ENCODE measurements around the gene FASTKD3.
A peak's percentile ranks its signal among the peaks of the same experiment; 100 is the strongest.

Gene FASTKD3

DNA sequence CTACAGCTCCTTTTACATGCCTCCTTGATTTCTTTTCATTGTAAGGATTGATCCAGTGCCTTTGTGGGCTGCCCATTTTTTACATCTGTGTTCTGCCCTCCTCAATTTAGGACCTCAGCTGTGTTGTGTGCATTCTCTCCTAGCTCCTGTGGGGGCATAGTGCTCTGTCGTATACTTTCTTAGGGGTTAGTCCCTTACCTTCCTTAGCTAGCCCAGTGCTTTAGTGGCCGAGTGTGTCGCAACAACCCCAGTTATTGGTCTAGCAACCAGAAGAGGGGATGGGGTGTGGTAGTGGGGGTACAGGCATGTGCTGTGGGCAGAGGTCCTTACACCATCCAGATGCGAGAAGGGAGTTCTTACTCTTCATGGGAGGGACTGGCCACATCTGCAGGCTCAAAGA lies 12.3 kb upstream of the FASTKD3 start:
- no peak for DNase-seq

DNA sequence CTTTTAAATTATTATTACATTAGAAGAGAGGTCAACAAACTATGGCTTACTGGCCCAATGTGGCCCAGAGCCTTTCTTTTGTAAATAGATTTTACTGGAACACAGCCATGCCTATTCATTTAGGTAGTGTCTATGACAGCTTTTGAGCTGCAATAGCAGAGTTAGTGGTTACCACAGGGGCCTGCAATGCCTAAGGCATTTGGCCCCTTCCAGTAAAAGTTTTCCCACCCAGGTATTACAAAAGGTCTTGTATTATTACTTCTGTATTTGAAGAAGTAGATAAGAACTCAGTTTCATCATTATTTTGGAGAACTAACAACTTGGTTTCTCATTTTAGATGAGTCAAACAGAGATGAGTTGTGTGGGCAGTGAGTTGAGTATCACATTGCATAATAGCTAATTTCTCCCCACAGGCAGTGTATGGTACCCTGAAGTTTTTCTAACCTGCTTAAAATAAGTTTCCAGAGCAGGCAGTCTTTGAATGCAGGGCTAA lies 9.6 kb upstream of the FASTKD3 start:
- DNase-seq, result no peak

DNA sequence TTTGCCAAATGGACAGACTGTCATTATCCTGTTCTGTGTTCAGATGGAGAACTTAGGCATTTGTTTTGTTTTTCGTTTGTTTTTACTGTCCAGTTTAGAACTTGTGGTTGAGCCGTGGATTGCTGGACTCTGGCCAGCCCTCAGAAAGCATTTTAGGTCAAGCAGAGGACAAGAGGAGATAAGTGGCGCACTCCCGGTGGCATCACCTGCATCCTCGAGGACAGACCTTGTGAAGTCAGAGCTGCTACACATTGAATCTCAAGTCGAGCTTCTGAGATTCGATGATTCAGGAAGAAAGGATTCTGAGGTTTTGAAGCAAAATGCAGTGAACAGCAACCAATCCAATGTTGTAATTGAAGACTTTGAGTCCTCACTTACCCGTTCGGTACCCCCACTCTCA lies 9.0 kb upstream of the FASTKD3 start:
- DNase-seq, result no peak

DNA sequence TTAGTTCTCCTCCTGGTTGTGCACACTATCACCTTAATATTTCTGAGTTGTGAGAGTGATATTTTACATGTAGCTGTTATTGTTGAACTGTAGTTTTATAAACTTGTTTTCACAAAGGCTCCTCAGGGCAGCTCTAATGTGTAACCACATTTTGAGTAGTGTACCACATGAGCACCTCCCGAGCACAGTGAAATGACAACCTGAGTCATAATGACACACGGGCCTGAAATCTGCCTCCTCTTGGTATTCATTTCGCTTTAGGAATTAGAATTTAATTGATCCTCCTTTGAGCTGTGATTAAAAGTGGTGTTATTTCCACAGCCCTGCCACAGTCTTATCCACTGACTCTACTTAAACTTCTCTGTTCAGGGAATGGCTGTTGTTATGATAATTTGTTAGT lies 8.0 kb upstream of the FASTKD3 start:
- peak in 1 of 2 donors; percentile 24 for DNase-seq

DNA sequence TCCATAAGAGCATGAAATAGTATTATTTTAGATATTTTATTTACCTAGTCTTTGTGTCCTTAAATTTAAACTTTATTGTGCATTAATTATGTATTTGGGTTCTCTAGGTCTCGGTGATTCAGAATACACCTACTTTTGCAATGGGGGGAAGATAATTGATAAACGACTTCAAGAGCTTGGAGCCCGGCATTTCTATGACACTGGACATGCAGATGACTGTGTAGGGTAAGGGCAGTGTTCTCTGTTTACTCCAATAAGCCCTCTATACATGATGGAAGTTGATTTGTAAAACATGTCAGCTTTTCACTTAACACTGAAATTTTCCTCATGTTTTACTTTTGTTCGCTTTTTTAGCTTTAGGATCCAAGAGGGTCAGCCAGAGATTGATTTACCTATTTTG lies 6.3 kb upstream of the FASTKD3 start:
- no peak for DNase-seq

DNA sequence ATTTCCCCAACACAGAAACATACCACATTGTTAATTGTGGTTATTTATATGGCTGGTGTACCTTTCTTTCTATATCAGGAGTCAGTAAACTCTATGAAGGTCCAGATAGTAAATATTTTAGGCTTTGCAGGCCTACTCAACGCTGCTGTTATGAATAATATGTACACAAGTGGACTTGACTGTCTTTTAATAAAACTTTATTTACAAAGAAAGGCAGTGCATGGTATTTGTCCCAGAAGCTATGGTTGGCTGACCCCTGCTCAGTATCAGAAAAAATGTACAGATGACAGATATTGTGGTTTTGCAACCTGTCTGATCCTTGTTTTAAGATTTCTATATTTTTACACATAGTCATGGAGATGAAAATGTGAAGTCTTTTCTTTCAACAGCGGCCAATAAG lies 5.8 kb upstream of the FASTKD3 start:
- DNase-seq, result no peak

DNA sequence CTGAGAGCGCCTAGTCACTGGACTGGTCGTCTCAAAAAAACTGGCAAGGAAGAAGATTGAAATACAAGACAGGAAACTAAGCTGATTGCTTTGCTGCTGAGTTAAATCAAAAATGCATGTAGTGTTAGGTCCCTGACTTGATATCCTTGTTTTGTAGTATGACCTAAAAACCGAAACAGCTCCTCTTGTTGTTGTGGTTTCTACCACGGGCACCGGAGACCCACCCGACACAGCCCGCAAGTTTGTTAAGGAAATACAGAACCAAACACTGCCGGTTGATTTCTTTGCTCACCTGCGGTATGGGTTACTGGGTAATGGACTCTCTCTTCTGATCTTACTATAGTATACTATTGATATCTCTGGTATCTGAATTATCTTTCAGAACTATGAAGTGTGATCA lies 4.4 kb upstream of the FASTKD3 start:
- peak; percentile 38 to 44 for DNase-seq

DNA sequence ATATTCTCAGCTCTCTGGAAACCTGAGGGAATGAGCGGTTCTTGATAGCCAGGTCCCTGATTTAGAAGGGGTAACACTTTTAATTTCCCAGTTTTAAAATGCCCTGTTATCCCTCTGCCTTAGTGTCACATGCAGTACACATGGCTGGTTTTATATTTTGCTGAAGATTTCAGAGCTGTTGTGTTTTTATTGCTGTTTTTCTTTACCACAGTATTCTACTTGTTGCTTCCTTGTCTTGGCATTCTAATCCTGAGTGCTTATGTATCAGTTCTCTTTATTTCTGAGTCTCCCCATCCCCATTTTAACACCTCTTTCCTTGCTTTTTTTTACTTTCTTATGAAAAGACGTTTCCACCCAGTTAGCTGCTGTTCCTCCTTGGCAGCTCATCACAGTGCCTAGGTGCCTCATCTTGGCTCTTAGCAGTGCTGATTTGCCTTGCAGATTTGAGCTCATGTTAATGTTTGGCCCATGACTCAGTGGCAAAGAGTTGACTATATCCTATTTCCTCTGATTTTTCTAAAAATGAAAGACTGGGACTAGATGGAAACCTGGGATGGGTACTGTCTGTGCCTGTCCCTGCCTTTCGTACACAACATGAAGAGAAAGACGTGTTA lies 3.8 kb upstream of the FASTKD3 start:
- no peak for DNase-seq

DNA sequence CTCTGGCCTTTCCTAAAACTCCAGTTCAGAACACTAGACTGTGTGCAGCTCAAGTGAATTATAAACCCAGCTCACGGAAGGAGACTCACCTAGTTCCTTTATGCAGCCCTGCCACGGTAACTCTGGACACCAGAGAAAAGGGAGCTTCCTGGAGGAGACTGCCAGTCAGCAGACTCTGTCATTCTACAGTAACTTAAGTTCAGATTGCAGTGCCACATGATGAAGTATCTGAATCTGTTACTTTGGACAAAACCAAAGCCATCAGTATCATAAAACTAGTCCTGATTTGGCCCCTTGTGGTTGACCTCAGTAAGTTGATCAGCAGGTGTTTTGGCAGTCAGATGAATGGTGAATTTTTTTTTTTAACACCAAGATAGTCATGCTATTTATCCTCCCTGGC lies 2.8 kb upstream of the FASTKD3 start:
- no peak for DNase-seq

DNA sequence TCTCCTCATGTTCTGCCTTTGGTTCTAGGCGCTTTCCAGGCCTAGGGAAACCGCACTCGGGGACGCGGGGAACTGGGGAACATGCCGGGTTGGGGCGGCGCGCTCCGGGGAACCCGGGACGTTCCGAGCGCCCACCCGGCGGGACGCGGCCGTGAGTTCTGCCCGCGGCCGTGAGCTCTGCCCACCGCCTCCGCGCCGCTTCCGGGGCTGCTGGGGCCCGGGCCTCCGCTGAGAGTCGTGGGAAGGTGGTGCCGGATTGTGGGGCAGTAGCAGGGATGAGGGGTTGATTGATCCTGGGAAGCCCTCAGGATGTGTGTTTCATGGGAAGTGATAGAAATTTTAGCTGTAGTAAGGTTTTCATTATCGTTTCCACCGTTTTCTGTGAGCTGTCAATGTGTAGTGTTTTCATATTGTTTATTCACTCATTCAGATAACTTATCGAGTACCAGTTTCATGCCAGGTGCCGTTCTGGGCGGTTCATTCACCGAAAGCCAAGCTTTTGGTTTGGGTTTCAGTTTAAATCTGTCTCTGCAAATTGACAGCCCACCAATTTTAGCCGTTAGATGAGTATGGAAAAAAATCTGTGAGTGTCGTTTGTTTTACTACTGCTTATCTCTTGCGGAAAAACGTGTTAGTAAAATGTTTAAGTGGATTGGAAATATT lies 774 bp upstream of the FASTKD3 start:
- peak; percentile 45 to 53 for DNase-seq

DNA sequence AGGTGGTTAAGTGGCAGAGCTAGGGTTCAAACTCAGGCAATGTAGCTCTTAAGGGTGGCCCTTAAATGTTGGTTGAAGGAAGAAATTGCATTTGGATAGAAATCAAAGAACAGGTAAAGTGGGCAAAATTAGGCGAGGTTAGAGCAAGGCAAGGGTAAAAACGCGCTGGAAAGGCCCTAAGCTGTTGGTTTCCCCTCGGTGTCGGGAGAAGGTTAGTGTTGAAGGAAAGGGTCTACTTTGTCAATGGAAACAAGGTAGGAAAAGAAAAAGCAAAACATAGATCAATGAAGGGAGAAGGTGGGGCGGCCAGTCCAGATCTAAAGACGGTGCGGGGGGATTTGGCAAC lies 431 bp downstream of the FASTKD3 start:
- DNase-seq, result no peak

DNA sequence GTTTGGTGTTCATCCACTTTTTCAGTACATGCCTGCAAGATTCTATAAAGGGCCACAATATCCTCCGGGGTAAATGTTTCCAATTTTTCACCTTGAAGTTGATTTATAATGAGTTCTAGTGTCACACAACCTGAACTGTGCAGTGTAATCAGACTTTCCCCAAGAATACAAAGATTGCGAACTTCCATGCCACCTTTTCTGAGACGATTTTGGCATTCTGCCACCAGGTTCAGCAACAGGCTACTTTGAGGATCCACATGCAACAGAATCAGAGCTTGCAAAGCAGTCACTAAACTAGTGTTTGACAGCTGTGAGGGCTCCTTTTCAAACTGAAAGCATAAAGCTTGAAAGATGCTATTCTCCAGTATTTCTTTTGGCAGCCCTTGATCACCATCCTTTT lies 1.6 kb downstream of the FASTKD3 start:
- DNase-seq, result no peak

DNA sequence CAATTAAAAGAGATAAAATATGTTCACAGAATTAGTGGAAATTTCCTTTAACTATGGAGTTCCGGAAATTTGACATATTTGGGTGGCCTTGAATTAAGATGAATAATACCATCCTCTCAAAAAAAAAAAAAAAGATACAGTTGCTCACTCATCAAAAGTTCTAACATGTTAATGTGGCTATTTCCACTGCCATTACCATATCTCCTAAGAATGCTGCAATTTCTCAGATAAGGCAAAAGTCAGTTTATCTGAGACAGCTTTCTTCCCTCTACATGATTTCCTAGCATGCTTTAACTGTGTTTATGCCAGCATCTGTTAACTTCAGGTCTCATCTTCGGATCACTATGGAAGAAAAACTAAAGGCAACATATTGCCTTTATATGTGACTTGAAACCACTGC lies 2.6 kb downstream of the FASTKD3 start:
- DNase-seq, result no peak

DNA sequence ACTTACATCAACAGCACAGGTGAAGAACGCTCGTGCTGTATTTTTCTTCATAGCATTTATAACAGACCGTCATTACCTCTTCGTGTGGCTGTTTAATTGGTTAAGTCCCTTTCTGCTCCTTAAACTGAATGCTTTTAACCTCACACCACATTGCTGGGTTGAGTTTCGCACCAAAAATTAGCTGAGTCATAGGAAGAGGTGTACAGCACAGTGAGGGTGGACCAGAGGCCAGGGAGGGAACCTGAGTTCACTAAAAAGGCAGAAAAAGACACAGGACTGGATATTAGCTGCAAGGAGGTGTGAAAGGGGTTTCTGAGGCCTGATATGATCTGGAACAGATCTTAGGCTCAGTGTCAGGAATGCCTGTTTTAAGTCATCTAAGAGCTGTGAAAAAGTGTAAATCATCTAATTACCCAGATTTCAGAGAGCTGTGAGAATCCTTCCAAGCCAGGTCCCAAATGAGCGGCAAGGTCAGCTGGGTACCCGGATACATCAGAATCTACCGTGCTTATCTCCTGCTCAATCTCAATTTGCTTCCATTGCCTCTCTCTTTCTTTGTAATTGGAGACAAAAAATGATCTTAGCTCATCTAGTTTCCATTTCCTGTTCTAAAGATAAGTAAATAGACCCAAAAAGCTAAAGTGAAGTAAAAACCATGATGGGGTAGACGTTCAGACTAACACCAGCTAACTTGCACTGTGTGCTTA lies 10.8 kb downstream of the FASTKD3 start:
- no peak for DNase-seq

DNA sequence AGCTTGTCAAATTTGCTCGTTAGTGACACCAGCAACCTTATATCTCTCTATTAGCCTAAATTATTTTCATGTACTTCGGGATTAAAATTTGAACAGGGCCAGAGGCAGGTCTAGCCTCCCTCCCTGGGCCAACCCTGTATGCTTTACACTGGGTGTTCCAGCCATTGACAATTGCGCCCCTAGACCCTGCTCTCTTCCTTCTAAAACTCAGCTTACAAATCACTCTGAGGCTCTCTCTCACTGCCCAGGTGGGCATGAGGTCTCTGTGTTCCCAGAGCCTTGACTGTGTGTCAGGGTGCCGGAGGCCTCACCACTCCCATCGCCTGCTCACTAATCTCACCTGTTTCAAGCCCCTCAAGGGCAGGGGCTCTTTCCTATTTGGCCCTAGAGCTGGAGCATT lies 11.5 kb downstream of the FASTKD3 start:
- no peak for DNase-seq

DNA sequence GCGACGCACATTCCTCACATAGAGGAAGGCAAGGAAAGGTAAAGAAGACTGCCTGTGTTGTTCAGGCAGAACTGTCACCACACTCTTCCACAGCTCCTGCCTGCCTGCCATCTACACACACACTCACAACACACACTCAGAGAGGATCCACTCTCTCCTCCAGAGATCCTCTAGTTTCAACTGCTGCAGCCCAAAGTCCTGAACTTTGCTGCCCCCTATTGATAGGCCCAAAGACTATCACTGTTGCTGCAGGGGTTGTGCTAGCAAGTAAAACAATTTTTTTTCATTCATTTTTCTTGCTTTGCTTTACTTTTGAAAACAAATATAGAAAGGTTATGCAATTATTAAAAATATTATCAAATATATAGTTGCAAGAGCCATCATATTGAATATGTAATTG lies 12.0 kb downstream of the FASTKD3 start:
- no peak for DNase-seq

DNA sequence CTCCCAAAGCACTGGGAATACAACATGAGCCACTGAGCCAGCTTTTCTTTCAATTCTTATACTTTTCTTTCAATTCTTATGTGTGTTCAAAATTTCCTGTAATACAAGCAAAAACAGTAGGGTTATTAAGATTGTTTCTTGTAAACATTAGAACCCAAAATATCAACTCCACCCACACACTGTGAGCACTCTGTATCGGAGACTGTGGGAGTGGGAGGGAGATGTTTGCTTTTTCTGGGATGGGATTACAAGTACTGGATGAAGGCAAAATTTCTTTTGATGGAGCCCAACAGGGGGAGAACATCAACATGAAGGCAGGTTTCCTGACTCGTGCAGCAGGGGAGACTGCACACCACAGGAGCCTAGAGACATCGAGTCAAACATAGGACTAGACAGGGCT lies 13.2 kb downstream of the FASTKD3 start:
- DNase-seq, result no peak

DNA sequence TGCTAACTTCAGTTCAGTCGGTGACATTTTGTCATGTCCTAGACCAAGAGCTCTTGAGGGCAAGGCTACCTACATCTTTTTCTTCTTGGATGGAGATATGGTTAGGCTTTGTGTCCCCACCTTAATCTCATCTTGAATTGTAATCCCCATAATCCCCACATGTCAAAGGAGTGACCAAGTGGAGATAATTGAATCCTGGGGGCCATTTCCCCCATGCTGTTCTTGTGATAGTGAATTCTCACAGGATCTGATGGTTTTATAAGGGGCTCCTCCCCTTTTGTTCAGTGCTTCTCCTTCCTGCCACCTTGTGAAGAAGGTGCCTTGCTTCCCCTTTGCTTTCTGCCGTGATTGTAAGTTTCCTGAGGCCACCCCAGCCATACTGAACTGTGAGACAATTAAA lies 15.8 kb downstream of the FASTKD3 start:
- DNase-seq, result no peak

DNA sequence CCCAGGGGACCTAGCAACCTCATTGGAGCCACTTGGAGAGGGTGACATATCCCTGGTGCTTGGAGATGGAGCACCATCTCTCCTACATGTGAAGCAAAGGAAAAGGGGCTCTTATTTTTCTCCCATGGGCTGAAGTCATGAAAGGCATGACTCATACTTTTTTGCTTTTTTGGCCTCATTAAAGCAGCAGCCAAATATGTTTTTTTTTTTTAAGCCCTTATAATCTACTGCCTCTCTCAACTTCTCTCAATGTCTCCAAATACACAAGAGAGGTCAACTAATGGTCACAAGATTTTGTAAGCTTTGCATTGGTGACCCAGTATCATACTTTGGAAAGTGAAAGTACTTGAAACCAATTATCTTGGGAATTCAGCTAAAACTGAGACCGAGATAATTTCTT lies 16.3 kb downstream of the FASTKD3 start:
- no peak for DNase-seq

DNA sequence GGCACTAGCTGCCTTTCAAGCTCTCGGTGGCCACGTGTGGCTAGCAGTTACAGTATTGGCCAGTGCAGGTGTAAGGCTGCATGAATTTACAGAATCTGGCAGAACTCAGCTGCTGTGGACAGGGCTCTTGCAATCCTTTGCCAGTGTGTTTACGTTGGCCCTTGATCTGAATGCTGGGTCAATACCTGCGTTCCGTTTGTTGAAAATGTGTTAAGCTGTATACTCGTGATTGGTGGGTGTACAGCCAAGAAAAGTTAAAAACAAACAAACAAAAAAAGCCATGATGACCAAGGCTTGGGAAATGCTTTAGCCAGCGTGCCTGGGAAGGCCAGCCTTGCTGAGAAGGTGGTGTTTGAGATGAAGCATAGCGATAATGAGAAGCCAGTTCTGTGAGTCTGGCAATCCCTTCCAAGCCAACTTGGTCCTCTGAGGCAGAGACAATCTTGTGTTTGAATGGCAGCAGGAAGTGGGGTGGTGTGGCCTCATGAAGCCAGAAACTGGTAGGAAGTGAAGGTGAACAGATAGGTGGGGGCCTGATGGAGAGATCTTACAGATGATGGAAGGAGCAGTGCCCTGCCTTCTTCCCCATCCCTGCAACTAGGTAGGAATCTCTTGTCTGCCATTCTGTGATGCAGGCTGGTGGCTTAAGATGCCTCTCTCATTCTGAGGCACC lies 17.1 kb downstream of the FASTKD3 start:
- DNase-seq, result no peak

DNA sequence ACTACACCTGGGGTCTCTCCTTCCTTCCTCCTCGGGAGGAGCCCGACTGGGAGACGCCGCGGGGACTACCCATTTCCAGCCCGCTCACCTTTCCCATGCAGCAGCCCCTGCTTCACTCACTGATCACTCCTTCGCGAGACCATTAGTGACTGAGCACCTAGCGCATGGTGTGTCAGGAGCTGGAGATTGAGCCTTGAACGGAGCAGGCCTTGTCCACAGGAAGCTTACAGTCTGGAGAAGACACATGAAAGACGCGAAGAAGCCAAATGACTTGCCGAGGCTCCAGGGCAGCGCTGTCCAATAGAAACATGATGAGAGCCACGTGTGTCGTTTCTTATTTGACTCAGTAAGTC lies 17.6 kb downstream of the FASTKD3 start:
- no peak for DNase-seq

DNA sequence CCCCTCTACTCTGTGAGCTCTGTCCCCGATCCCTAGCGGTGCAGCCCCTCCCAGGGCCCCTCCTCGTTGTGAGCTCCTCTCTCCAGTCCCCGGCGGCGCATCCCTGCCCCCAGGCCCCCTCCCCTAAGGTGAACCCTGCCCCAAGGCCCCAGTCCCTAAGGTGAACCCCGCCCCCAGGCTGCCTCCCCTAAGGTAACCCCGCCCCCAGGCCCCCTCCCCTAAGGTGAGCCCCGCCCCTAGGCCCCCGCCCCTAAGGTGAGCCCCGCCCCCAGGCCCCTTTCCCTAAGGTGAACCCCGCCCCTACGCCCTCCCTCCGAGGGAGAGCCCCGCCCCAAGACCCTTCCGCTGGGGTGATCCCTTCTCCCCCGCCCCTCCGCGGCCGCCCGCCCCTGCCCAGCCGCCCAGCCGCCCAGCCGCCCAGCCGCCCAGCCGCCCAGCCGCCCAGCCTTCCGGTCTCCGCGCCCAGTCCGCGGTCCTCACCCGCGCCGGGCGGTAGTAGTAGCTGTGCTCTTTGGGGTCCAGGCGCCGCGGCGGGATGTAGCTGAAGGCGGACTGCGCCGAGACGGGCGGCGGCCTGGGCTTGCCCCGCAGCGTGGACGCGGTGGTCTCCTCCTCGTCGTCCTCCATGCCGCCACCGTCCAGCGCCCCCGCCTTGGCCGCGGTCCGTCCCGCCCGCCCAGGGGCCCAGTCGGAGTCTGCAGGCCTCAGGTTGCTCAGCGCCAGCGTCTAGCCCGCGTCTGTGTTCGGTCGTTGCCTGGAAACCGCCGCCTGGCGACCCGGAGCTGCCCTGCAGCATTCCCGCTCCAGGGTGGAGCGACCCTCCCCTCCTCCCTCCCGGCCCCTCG lies 18.2 kb downstream of the FASTKD3 start, which contains the start of gene CFAP90:
TSS of gene CFAP90 (minus strand) at position 739 of the 845 bp plus-strand sequence. CDS start at position 627, 112 bp downstream.
- peak; percentile 20 to 22 for DNase-seq

All from stimulated activated CD4-positive, alpha-beta T cell treated with anti-CD3 and anti-CD28 coated beads, Interleukin-2, amount 100 ng/mL, for 24 hours (primary cell).